SK-N-SH (cell line): ENCODE data around the gene CXCL10. TPM values are rescaled to one million over a fixed set of nuclear protein-coding genes. Genes with fewer than 3 reads are reported as not detected.

Experiments
- CTCF ChIA-PET: fragments of 300-600, 350-600 bp; formaldehyde crosslinking; extraction: SDS; loops from one replicate; lab custom pipeline; 2021; lab: Yijun Ruan, JAX
- POLR2A ChIA-PET: fragments of 350-600 bp; sonication (Branson Sonifier 250); formaldehyde crosslinking; extraction: SDS; loops from one replicate; lab custom pipeline; 2020; ENCODE audit warnings: antibody characterized with exemption, inconsistent platforms; lab: Yijun Ruan, JAX
- DNase-seq: peaks from one replicate; pipeline ENCODE4 v3.0.0; 2012
- H2AFZ ChIP-seq: fragments of 200-600 bp; sonication (generic); 2 replicates; pipeline ENCODE4 v1.8.1; 2016; ENCODE audit warnings: antibody characterized with exemption, mild to moderate bottlenecking, low read depth
- H3F3A ChIP-seq: fragments of 200-600 bp; sonication (generic); replicated peaks from 2 replicates; pipeline ENCODE3; 2016; ENCODE audit warnings: antibody characterized with exemption, mild to moderate bottlenecking; ENCODE audit not compliant: insufficient read depth
- H3K27ac ChIP-seq, 2 experiments: fragments of 200-500 bp in 1 of 2; fragments of 200-600 bp in 1 of 2; sonication (Bioruptor generic) in 1 of 2; sonication (generic), shearing (Covaris generic) in 1 of 2; 2 replicates each; pipeline versions ENCODE4 v1.5.1 to v1.6.1; 2014 to 2016; ENCODE audit warnings: low read depth in 2 of 2, inconsistent platforms in 1 of 2, low read length in 1 of 2, mild to moderate bottlenecking in 1 of 2, mixed read lengths in 1 of 2
- H3K27me3 ChIP-seq: fragments of 200-600 bp; sonication (generic), shearing (Covaris generic); 2 replicates; pipeline ENCODE4 v1.6.1; 2016; ENCODE audit warnings: mixed run types; ENCODE audit not compliant: insufficient read depth
- H3K36me3 ChIP-seq, 2 experiments: fragments of 200-500 bp in 1 of 2; fragments of 200-600 bp in 1 of 2; sonication (Bioruptor generic) in 1 of 2; sonication (generic) in 1 of 2; replicated peaks in 1 of 2; 2 replicates each; pipeline versions ENCODE3 to v1.5.1; 2014 to 2016; ENCODE audit warnings: low read length in 1 of 2, mild to moderate bottlenecking in 1 of 2; ENCODE audit not compliant: insufficient read depth in 2 of 2, control insufficient read depth in 1 of 2
- H3K4me1 ChIP-seq, 2 experiments: fragments of 200-500 bp in 1 of 2; fragments of 200-600 bp in 1 of 2; sonication (Bioruptor generic) in 1 of 2; sonication (generic), shearing (Covaris generic) in 1 of 2; 2 replicates each; pipeline versions ENCODE4 v1.5.1 to v1.6.1; 2014 to 2016; ENCODE audit warnings: low read depth in 1 of 2, low read length in 1 of 2, mixed run types in 1 of 2; ENCODE audit not compliant: insufficient read depth in 2 of 2, control insufficient read depth in 1 of 2
- H3K4me2 ChIP-seq: fragments of 200-600 bp; sonication (generic), shearing (Covaris generic); 2 replicates; pipeline ENCODE4 v1.6.1; 2017; ENCODE audit warnings: mixed run types
- H3K4me3 ChIP-seq, 2 experiments: fragments of 200-500 bp in 1 of 2; fragments of 200-600 bp in 1 of 2; sonication (Bioruptor generic) in 1 of 2; sonication (generic), shearing (Covaris generic) in 1 of 2; 2 replicates each; pipeline versions ENCODE4 v1.5.1 to v1.8.1; 2014 to 2016; ENCODE audit warnings: low read depth in 2 of 2, inconsistent platforms in 1 of 2, low read length in 1 of 2, mild to moderate bottlenecking in 1 of 2, mixed read lengths in 1 of 2, moderate library complexity in 1 of 2
- H3K79me2 ChIP-seq: fragments of 200-600 bp; sonication (generic); 2 replicates; pipeline ENCODE4 v1.8.1; 2017; ENCODE audit warnings: mild to moderate bottlenecking; ENCODE audit not compliant: insufficient read depth
- H3K9ac ChIP-seq: fragments of 200-600 bp; sonication (generic); 2 replicates; pipeline ENCODE4 v1.6.1; 2017; ENCODE audit warnings: mixed run types
- H3K9me2 ChIP-seq: fragments of 200-600 bp; sonication (generic); 2 replicates; pipeline ENCODE4 v1.6.1; 2017; ENCODE audit warnings: mixed run types
- H3K9me3 ChIP-seq: fragments of 200-600 bp; sonication (generic); 2 replicates; pipeline ENCODE4 v1.6.1; 2017; ENCODE audit warnings: mixed run types, mild to moderate bottlenecking, moderate library complexity
- H4K20me1 ChIP-seq: fragments of 200-600 bp; sonication (generic); 2 replicates; pipeline ENCODE4 v1.6.1; 2017; ENCODE audit warnings: mild to moderate bottlenecking, mixed run types; ENCODE audit not compliant: insufficient read depth
- CTCF ChIP-seq: fragments of 200-600 bp; sonication (generic); IDR thresholded peaks from 2 replicates; pipeline ENCODE4 v1.6.1; 2017; ENCODE audit warnings: antibody characterized with exemption, mild to moderate bottlenecking, moderate library complexity
- EZH2phosphoT487 ChIP-seq: fragments of 200-600 bp; sonication (generic); IDR thresholded peaks from 2 replicates; pipeline ENCODE4 v1.6.1; 2017; ENCODE audit warnings: low read depth, mixed run types, mild to moderate bottlenecking, antibody characterized with exemption, moderate library complexity, borderline replicate concordance
- FOXJ3 ChIP-seq: sonication (generic); formaldehyde crosslinking; IDR thresholded peaks from 2 replicates; pipeline ENCODE4 v1.5.1; 2020; ENCODE audit warnings: mild to moderate bottlenecking, missing genetic modification reagents
- GABPA ChIP-seq: IDR thresholded peaks from 2 replicates; pipeline ENCODE4 v1.4.0; 2012; ENCODE audit warnings: low read depth, mild to moderate bottlenecking
- MAX ChIP-seq: IDR thresholded peaks from 2 replicates; pipeline ENCODE4 v1.4.0; 2012; ENCODE audit warnings: low read depth
- MEF2A ChIP-seq: IDR thresholded peaks from 2 replicates; pipeline ENCODE4 v1.4.0; 2012; ENCODE audit warnings: low read depth, borderline replicate concordance
- MXI1 ChIP-seq: IDR thresholded peaks from 2 replicates; pipeline ENCODE4 v1.6.1; 2012; ENCODE audit warnings: mild to moderate bottlenecking, low read depth, low read length, improper control_type of control experiment
- RAD21 ChIP-seq: IDR thresholded peaks from 2 replicates; pipeline ENCODE4 v1.6.1; 2012; ENCODE audit warnings: mild to moderate bottlenecking, low read length
- REST ChIP-seq: IDR thresholded peaks from 2 replicates; pipeline ENCODE4 v1.6.1; 2012; ENCODE audit warnings: mild to moderate bottlenecking, low read depth, low read length, moderate library complexity
- RXRA ChIP-seq: IDR thresholded peaks from 2 replicates; pipeline ENCODE4 v1.4.0; 2012; ENCODE audit warnings: low read depth, mild to moderate bottlenecking, borderline replicate concordance
- polyA plus RNA-seq, 3 experiments: library from polyadenylated mRNA; depleted of rRNA; stranded (reverse); fragments of >200 nt; gene quantifications; 2 replicates each; pipeline ENCODE4 v1.2.3, GENCODE V29; 2012

CXCL10 gene
- polyA plus RNA-seq, 1 of the 3 experiments (the other 2 are of a cell fraction) = not detected

GRCh38 chr4:75973766-75974165 lies 49.5 kb downstream of the CXCL10 start:
- no peak overlapping the region for H3K4me2 ChIP-seq
- no peak overlapping the region for H2AFZ ChIP-seq
- H3K27ac ChIP-seq = no peak overlapping the region
- H3K9me2 ChIP-seq = no peaks in the 10 kb centered on the region
- H3K9ac ChIP-seq = no peak overlapping the region
- ChIA-PET POLR2A (no interaction called here), CTCF (no interaction called here)
- no peak for TF ChIP-seq MEF2A
- no peak for TF ChIP-seq MAX
- TF ChIP-seq EZH2phosphoT487 = no peak
- TF ChIP-seq MXI1 = no peak
- no peak for TF ChIP-seq RXRA
- TF ChIP-seq CTCF = no peak
- no peak for TF ChIP-seq REST
- no peak for TF ChIP-seq FOXJ3 (CRISPR knock-in tag)
- no peak for TF ChIP-seq GABPA
- no peak for TF ChIP-seq RAD21
- H3K4me1 ChIP-seq = no peaks in the 10 kb centered on the region
- no peaks in the 10 kb centered on the region for H4K20me1 ChIP-seq
- DNase-seq = no peak
- no peaks in the 10 kb centered on the region for H3K27me3 ChIP-seq
- no peaks in the 10 kb centered on the region for H3K79me2 ChIP-seq
- no peak overlapping the region for H3K4me3 ChIP-seq
- H3K36me3 ChIP-seq = peaks cover 74 to 85% of the 10 kb centered on the region in 2 experiments
- no peaks in the 10 kb centered on the region for H3K9me3 ChIP-seq
- H3F3A ChIP-seq = no peaks in the 10 kb centered on the region

Other genes with a start within 250 kb of the CXCL10 start
- not detected in 2 replicates for gene PPEF2, start 121.0 kb downstream of the CXCL10 start, polyA plus RNA-seq (2012; rRNA removed)
- gene NAAA, start 82.5 kb downstream of the CXCL10 start, polyA plus RNA-seq (2012; rRNA removed) = 3.4 and 3.5 TPM in 2 replicates
- gene SDAD1, start 32.6 kb downstream of the CXCL10 start, polyA plus RNA-seq (2012; rRNA removed) = 12.6 and 16.3 TPM in 2 replicates
- not detected in 2 replicates for gene CXCL9, start 16.0 kb downstream of the CXCL10 start, polyA plus RNA-seq (2012; rRNA removed)
- gene CXCL11, start 12.6 kb upstream of the CXCL10 start, polyA plus RNA-seq (2012; rRNA removed) = not detected in 2 replicates
- gene ART3, start 51.2 kb upstream of the CXCL10 start, polyA plus RNA-seq (2012; rRNA removed) = not detected in 2 replicates
- gene NUP54, start 124.9 kb upstream of the CXCL10 start, polyA plus RNA-seq (2012; rRNA removed) = 19.4 and 20.4 TPM in 2 replicates
- gene SCARB2, start 190.3 kb upstream of the CXCL10 start, polyA plus RNA-seq (2012; rRNA removed) = 81.3 and 82.6 TPM in 2 replicates
- gene FAM47E, start 228.2 kb upstream of the CXCL10 start, polyA plus RNA-seq (2012; rRNA removed) = 1.8 and 2.5 TPM in 2 replicates